Osteoblast (primary cell): Measurements from ENCODE around the gene MEF2D. TPM values are rescaled to one million over a fixed set of nuclear protein-coding genes. Genes with fewer than 3 reads are reported as not detected.
A peak's percentile ranks its signal among the peaks of the same experiment; 100 is the strongest.

Experiments
- DNase-seq: peaks from one replicate; pipeline ENCODE4 v3.0.0; 2011; ENCODE audit warnings: low spot score, mixed read lengths; ENCODE audit not compliant: insufficient read length; ENCODE audit errors: missing footprints
- H2AFZ ChIP-seq: 2 replicates; pipeline ENCODE4 v1.6.0; 2011; ENCODE audit warnings: mild to moderate bottlenecking, low read length
- H3K27ac ChIP-seq: 2 replicates; pipeline ENCODE4 v1.5.1; 2011; ENCODE audit warnings: mild to moderate bottlenecking, low read depth, low read length, moderate library complexity
- H3K27me3 ChIP-seq: 2 replicates; pipeline ENCODE4 v1.6.0; 2012; ENCODE audit warnings: mild to moderate bottlenecking, control low read depth, inconsistent platforms, low read length, moderate library complexity; ENCODE audit not compliant: insufficient read depth
- H3K36me3 ChIP-seq: 2 replicates; pipeline ENCODE4 v1.5.1; 2011; ENCODE audit warnings: mild to moderate bottlenecking, low read length, control low read depth, moderate library complexity; ENCODE audit not compliant: insufficient read depth
- H3K4me1 ChIP-seq: 2 replicates; pipeline ENCODE4 v1.5.1; 2011; ENCODE audit warnings: mild to moderate bottlenecking, low read length, control low read depth, moderate library complexity; ENCODE audit not compliant: insufficient read depth
- H3K4me2 ChIP-seq: 2 replicates; pipeline ENCODE4 v1.6.0; 2011; ENCODE audit warnings: mild to moderate bottlenecking, low read length; ENCODE audit not compliant: insufficient read depth
- H3K4me3 ChIP-seq: fragments of 200-600 bp; sonication (generic); 3 replicates; pipeline ENCODE4 v1.5.1; 2012; ENCODE audit warnings: mild to moderate bottlenecking, low read length, inconsistent platforms; ENCODE audit not compliant: insufficient read depth
- H3K79me2 ChIP-seq: 2 replicates; pipeline ENCODE4 v1.6.0; 2012; ENCODE audit warnings: mild to moderate bottlenecking, low read length, control low read depth, inconsistent platforms; ENCODE audit not compliant: insufficient read depth
- H3K9me3 ChIP-seq: 2 replicates; pipeline ENCODE4 v1.5.1; 2011; ENCODE audit warnings: low read depth, low read length, control low read depth
- H4K20me1 ChIP-seq: 2 replicates; pipeline ENCODE4 v1.6.0; 2012; ENCODE audit warnings: mild to moderate bottlenecking, low read length, control low read depth; ENCODE audit not compliant: insufficient read depth
- CTCF ChIP-seq: IDR thresholded peaks from 2 replicates; pipeline ENCODE4 v1.5.1; 2011; ENCODE audit warnings: mild to moderate bottlenecking, low read depth, low read length, moderate library complexity; ENCODE audit errors: extremely low read depth
- total RNA-seq: library from RNA; depleted of rRNA; stranded (reverse); fragments of >200 nt; gene quantifications from 2 replicates; pipeline ENCODE4 v1.2.3, GENCODE V29; 2012

MEF2D gene
- total RNA-seq, 1 donor = 14.1 TPM

GRCh38 chr1:156483397-156483796 lies 17.2 kb downstream of the MEF2D start:
- Histone ChIP-seq H3K4me1 (peaks cover 3% of the 10 kb centered on the region), H3K4me2 (no peak overlapping the region), H3K27me3 (no peaks in the 10 kb centered on the region), H3K27ac (no peak overlapping the region), H4K20me1 (peaks cover 85% of the 10 kb centered on the region), H3K36me3 (peaks cover 45% of the 10 kb centered on the region), H3K9me3 (no peaks in the 10 kb centered on the region), H3K79me2 (peaks cover 97% of the 10 kb centered on the region), H3K4me3 (no peak overlapping the region), H2AFZ (no peak overlapping the region)
- TF ChIP-seq CTCF = no peak
- DNase-seq = no peak

- TF ChIP-seq CTCF = no peak
- Histone ChIP-seq H3K27ac (no peak overlapping the region), H3K36me3 (peaks cover 56% of the 10 kb centered on the region), H3K79me2 (peaks cover 96% of the 10 kb centered on the region), H3K4me1 (peaks cover 10% of the 10 kb centered on the region), H2AFZ (no peak overlapping the region), H4K20me1 (peaks cover 78% of the 10 kb centered on the region), H3K4me3 (no peak overlapping the region), H3K27me3 (no peaks in the 10 kb centered on the region), H3K4me2 (no peak overlapping the region), H3K9me3 (no peaks in the 10 kb centered on the region)
- no peak for DNase-seq
These were observed 18.3 kb downstream of the MEF2D start for GRCh38 chr1:156482276-156482675.

- H3K4me2 ChIP-seq = no peak overlapping the region
- TF ChIP-seq CTCF = no peak
- H3K9me3 ChIP-seq = no peaks in the 10 kb centered on the region
- no peak overlapping the region for H3K27ac ChIP-seq
- H3K36me3 ChIP-seq = peaks cover 62% of the 10 kb centered on the region
- H2AFZ ChIP-seq = no peak overlapping the region
- H3K4me1 ChIP-seq = peaks cover 16% of the 10 kb centered on the region
- H3K4me3 ChIP-seq = no peak overlapping the region
- DNase-seq = no peak
- no peaks in the 10 kb centered on the region for H3K27me3 ChIP-seq
- H3K79me2 ChIP-seq = peaks cover 93% of the 10 kb centered on the region
- H4K20me1 ChIP-seq = peaks cover 78% of the 10 kb centered on the region
These were observed 19.0 kb downstream of the MEF2D start for GRCh38 chr1:156481527-156481926.

GRCh38 chr1:156480411-156481192 lies 20.0 kb downstream of the MEF2D start:
- peak; percentile 59 for TF ChIP-seq CTCF
- Histone ChIP-seq H3K4me3 (no peak overlapping the region), H4K20me1 (peaks cover 77% of the 10 kb centered on the region), H3K4me2 (no peak overlapping the region), H3K27ac (no peak overlapping the region), H3K79me2 (peaks cover 93% of the 10 kb centered on the region), H3K36me3 (peaks cover 71% of the 10 kb centered on the region), H2AFZ (no peak overlapping the region), H3K27me3 (no peaks in the 10 kb centered on the region), H3K9me3 (no peaks in the 10 kb centered on the region), H3K4me1 (peaks cover 18% of the 10 kb centered on the region)
- DNase-seq = peak; percentile 91
